HAP-1 (cell line): ENCODE data around the gene CACNB4.

Experiments used
- DNase-seq, 2 experiments: peaks; one replicate each; pipeline ENCODE4 v3.0.0-alpha.2; 2016 to 2020; ENCODE audit warnings: low spot score in 2 of 2
- H3K27me3 ChIP-seq: fragments of 250-450 bp; sonication (Bioruptor Pico); 2 replicates; pipeline ENCODE4 v1.5.1; 2020; ENCODE audit warnings: low read depth, mild to moderate bottlenecking, moderate library complexity
- H3K36me3 ChIP-seq: fragments of 250-450 bp; sonication (Bioruptor Pico); replicated peaks from 2 replicates; pipeline ENCODE4 v1.5.1; 2020; ENCODE audit warnings: mild to moderate bottlenecking
- H3K4me1 ChIP-seq: fragments of 250-450 bp; sonication (Bioruptor Pico); 2 replicates; pipeline ENCODE4 v1.5.1; 2020; ENCODE audit warnings: mild to moderate bottlenecking
- H3K4me3 ChIP-seq: fragments of 250-450 bp; sonication (Bioruptor Pico); 2 replicates; pipeline ENCODE4 v1.5.1; 2020; ENCODE audit warnings: mild to moderate bottlenecking, moderate library complexity
- H3K9me3 ChIP-seq: fragments of 250-450 bp; sonication (Bioruptor Pico); 2 replicates; pipeline ENCODE4 v1.5.1; 2020; ENCODE audit warnings: mild to moderate bottlenecking, moderate library complexity
- in situ Hi-C: fragments of 300-500 bp; cut with MboI; formaldehyde crosslinking; loops from 3 replicates; pipeline ENCODE4 v1.14.3; 2020; ENCODE audit warnings: low sequenced_read_pairs, inconsistent platforms, mixed read lengths

The CACNB4 gene

DNA sequence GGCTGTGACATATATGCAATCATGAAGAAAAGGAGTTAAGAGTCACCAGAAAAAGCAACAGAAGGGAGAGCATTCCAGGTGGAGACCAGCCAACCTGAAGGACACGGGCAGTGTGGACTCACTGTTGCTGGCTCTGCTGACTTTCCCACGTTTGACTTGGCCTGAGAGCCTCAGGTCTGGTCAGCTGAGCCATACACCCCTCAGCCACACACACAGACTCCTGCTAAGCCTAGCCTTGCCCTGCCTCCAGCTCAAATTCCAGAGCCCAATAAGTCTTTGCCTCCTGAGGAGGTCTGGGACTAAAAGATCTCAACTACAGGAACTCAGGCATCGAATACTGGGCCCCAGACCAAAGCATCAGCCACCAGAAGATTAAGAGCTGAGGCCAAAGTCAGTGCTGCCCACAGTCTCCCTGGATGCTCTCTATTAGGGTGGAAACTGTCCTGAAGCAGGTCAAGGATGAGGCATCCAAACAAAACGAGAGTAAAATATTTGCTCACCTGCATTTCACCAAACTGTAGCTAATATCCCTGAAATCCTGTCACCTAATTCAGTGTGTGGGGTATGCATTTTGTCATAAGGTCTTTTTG lies 23.3 kb downstream of the CACNB4 start:
- Histone ChIP-seq H3K4me1 (no peaks in the 10 kb centered on the region), H3K27me3 (no peaks in the 10 kb centered on the region), H3K9me3 (no peaks in the 10 kb centered on the region), H3K36me3 (no peaks in the 10 kb centered on the region), H3K4me3 (no peak overlapping the region)
- in situ Hi-C loops: no loop called here
- DNase-seq: no peak

DNA sequence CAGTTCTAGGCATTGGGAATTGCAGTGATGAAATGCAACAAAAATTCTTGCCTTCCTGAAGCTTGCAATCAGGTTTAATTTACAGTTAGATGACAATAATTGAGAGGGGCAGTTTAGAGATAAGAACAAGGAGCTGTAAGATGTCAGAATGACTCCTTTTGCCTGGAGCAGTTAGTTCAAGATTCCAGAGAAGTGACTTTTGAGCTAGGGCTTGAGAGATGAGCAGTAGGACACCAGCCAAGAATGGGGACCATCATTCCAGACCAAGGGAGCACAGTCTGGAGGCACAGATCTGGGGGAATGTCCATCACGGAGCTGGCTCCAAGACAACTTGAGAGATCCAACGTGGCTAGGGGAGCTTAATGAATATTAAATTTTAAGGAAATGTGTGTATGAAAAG lies 26.8 kb downstream of the CACNB4 start:
- H3K36me3 ChIP-seq: no peaks in the 10 kb centered on the region
- no peak overlapping the region for H3K4me3 ChIP-seq
- no peak for DNase-seq
- no peaks in the 10 kb centered on the region for H3K9me3 ChIP-seq
- H3K27me3 ChIP-seq: no peaks in the 10 kb centered on the region
- in situ Hi-C loops: no loop called here
- H3K4me1 ChIP-seq: no peaks in the 10 kb centered on the region

DNA sequence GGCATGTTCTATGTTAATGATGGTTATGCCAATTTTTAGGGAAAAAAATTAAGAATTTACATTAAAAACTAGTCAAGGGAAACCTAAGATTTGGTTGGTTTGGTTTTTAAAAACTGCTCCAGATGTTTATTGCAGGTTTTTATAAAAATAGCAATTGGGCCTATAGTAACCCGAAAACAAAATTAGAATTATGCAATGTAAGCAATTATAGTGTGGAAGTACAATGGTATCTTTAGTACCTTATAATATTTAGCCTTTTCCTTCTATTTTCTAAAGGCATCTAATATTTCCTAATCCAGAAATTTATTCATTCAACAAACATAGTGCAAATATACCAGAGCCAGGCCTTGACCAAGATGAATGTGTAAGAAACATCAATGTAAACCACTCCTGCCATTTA lies 27.3 kb downstream of the CACNB4 start:
- Histone ChIP-seq H3K4me1 (no peaks in the 10 kb centered on the region), H3K4me3 (no peak overlapping the region), H3K36me3 (no peaks in the 10 kb centered on the region), H3K27me3 (no peaks in the 10 kb centered on the region), H3K9me3 (no peaks in the 10 kb centered on the region)
- DNase-seq: no peak
- in situ Hi-C loops: no loop called here

DNA sequence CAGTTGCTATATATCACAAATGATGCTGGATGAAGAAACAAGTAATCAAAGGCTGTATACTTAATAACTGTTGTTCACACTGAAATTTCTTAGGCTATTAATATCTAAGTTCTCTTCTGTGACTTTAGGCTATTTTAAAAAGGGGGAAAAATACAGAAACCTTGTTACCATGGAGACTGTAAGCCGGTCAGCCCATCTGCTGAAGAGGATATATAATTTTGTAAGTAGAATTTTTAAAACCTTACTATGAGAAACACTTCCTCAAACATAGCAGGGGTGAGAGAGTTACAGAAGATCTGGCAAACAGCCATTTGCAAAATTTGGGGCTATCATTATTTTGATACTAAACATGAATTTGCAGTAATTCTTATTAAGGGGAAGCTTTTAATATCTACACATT lies 27.8 kb downstream of the CACNB4 start:
- H3K4me1 ChIP-seq: no peaks in the 10 kb centered on the region
- H3K27me3 ChIP-seq: no peaks in the 10 kb centered on the region
- no peaks in the 10 kb centered on the region for H3K36me3 ChIP-seq
- in situ Hi-C loops: no loop called here
- H3K9me3 ChIP-seq: no peaks in the 10 kb centered on the region
- no peak for DNase-seq
- no peak overlapping the region for H3K4me3 ChIP-seq

DNA sequence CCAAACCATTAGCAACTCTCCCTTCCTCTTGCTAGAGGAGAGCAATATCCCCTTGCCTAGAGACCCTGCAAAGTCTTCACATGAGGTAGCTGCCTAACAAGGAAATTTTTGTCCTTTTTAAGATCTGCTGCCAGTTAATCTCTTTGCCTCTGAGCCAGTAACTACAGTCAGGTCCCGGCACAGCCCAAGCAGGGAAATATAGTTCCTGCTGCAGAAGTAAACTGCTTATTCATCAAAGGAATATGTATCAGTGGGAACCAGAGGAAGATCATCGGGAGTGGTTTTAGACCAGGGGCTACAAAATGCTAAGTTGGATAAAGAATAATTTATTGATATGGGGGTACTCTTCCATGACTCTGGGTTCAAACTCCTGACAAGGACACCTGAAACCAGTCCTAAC lies 30.6 kb downstream of the CACNB4 start:
- H3K4me1 ChIP-seq: no peaks in the 10 kb centered on the region
- no peaks in the 10 kb centered on the region for H3K9me3 ChIP-seq
- H3K4me3 ChIP-seq: no peak overlapping the region
- DNase-seq: no peak
- in situ Hi-C loops: no loop called here
- no peaks in the 10 kb centered on the region for H3K27me3 ChIP-seq
- no peaks in the 10 kb centered on the region for H3K36me3 ChIP-seq

DNA sequence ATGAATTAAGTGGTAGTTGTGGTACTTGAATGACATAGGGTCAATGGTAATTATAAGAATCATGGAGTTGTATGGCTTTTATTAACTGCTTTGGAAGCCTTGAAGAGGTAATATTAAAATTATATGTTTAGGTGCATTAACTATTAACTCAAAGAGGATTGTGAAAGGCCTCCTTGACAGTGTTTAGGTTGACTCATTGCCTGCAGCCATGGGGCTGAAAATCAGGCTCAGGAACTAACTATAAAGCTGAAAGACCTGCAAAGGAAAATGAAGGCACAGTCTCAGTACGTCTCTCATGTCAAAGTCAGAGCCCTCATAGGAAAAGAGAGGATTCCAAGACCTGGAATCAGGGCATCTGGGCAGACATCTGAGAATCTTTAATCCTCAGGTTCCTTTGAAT lies 31.0 kb downstream of the CACNB4 start:
- H3K36me3 ChIP-seq: no peaks in the 10 kb centered on the region
- no peak overlapping the region for H3K4me3 ChIP-seq
- no peak for DNase-seq
- H3K4me1 ChIP-seq: no peaks in the 10 kb centered on the region
- in situ Hi-C loops: no loop called here
- no peaks in the 10 kb centered on the region for H3K9me3 ChIP-seq
- no peaks in the 10 kb centered on the region for H3K27me3 ChIP-seq

DNA sequence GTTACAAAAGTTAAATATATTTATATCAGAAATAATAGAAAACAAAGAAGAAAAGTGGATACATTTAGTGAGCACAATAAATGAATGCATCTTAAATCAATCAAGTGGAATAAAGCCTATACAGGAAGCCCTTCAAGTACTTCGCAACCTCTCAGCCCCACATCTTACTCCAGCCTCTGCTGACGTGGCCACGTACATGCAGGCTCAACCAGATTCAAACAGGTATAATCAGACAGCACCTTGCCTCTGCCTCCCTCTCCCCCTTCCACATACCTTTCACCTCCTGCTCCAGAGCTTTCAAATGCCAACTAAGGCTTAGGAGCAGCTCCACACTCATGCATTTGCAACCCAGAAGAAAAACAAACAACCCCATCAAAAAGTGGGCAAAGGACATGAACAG lies 32.9 kb downstream of the CACNB4 start:
- no peaks in the 10 kb centered on the region for H3K9me3 ChIP-seq
- no peaks in the 10 kb centered on the region for H3K4me1 ChIP-seq
- no peak overlapping the region for H3K4me3 ChIP-seq
- no peaks in the 10 kb centered on the region for H3K27me3 ChIP-seq
- DNase-seq: no peak
- in situ Hi-C loops: no loop called here
- no peaks in the 10 kb centered on the region for H3K36me3 ChIP-seq

DNA sequence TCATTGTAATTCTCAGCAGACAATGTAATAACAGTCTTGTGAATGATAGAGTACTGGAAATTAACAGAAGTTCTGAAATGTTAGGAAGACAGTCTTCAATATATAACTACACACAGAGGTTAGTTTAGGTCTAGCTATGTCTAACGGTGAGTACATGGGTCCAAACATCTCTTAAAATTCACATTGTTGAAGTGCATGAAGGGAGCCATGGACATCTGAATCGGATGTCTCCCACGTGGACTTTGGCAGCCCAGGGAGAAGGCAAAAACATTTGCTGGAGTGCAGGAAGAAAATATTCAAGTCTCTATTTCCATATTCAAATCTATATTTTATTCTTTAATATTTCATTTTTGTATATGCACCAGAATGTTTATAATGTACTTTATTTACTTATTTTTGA lies 34.8 kb downstream of the CACNB4 start:
- Histone ChIP-seq H3K4me1 (no peaks in the 10 kb centered on the region), H3K36me3 (no peaks in the 10 kb centered on the region), H3K4me3 (no peak overlapping the region), H3K27me3 (no peaks in the 10 kb centered on the region), H3K9me3 (0 out of 2 replicates have a peak, but pooled peaks cover 3% of the 10 kb centered on the region)
- no peak for DNase-seq
- in situ Hi-C loops: no loop called here

DNA sequence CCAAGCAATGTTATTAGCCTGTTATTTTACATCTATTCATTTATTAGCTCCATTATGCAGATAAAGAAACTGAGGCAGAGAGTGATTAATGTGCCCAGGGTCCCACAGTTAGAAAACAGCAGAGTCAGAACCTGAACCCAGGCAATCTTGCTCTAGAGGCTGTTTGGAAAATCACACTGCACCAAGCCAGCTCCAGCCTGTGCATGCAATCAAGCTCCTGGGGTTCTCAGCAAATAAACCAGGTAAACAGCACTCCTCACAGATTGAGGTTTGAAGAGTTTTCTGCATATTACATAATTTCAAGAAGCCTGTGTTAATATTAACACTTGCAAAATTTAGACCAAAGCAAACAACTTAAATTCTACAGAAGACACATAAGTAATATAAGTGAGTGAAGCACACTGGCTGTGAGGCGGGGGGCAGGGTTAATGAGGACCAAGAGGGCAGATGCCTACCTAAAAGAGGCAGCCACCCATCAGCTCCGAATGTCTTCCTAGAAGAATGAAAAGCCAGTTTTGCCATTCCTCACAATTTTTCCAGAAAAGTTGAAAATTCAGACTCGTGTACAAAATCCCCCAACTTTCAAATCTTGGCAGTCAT lies 35.4 kb downstream of the CACNB4 start:
- H3K4me1 ChIP-seq: no peaks in the 10 kb centered on the region
- H3K36me3 ChIP-seq: no peaks in the 10 kb centered on the region
- no peak overlapping the region for H3K4me3 ChIP-seq
- DNase-seq: no peak
- in situ Hi-C loops: no loop called here
- H3K27me3 ChIP-seq: no peaks in the 10 kb centered on the region
- peaks cover 7% of the 10 kb centered on the region; the same call in 1 of the 2 replicates for H3K9me3 ChIP-seq

DNA sequence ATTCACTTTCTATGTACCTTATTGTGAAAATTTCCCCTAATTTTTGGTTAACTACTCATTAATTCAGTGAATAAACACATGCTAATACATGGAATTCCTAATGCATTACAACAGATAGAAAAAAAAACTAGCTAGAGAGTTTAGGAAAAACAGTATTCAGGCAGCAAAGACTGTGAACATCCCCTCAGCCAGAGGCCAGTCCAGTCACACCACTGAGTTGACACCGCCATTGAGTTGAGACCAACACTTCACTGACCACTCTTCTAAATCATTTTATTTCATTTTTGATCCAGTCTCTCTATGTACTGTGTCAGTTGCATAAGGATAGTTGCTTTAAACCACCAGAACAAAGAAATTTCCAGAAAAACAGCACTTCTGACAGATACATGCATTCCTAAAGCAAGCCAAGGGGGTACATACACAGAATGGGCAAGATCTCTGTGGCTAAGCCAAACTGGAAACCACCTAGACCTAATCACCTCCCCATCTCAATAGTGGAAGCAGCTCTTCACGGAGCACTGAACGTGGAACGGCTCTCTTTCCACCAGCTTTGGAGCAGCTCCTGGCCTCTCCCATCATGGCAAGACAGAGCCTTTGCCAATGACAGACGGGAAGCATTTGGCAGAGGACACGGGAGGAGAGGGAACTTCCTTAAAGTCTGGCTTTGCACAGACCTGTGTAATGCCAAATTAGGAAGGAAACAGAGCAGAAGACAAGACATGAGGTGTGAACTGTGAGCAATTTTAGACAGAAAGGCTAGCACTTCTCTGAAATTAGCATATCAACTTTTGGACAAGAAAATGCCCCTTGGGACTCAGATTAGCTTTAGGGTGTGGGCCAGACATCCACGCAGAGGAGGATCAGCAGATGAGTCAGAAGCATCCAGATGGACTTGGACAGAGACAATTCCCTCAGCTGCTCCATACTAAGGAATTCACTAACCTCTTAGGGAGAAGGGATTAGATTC lies 36.4 kb downstream of the CACNB4 start:
- Histone ChIP-seq H3K4me1 (no peaks in the 10 kb centered on the region), H3K27me3 (no peaks in the 10 kb centered on the region), H3K9me3 (peaks cover 13% of the 10 kb centered on the region; the same call in 1 of the 2 replicates), H3K4me3 (no peak overlapping the region), H3K36me3 (no peaks in the 10 kb centered on the region)
- in situ Hi-C loops: no loop called here
- no peak for DNase-seq

DNA sequence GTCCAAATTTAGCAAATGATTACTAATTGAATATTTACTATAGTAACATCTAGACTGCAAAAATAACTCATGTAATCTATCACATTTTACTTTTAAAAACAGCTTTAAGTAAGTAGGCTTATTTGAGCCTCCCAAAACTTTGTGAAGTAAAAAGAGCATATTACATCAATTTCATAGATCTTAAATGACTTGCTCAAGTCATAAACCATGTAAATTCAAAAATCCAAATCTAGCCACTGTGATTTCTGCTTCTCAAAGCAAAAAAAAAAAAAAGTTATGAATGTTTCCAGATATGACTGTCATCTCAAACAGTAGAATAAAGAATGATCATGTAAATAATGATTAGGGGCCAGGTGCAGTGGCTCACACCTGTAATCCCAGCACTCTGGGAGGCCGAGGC lies 37.5 kb downstream of the CACNB4 start:
- in situ Hi-C loops: no loop called here

DNA sequence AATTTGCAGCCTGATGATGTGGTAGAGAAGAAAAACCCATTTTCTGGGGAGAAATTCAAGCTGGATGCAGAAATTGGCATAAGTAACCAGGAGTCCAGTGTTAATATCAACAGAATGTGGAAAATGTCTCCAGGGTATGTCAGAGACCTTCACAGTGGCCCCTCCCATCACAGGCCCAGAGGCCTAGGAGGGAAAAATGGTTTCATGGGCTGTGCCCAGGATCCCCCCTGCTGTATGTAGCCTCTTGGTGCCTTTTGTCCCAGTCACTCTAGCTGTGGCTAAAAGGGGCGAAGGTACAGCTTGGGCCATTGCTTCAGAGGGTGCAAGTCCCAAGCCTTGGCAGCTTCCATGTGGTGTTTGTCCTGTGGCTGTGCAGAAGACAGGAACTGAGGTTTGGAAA lies 40.2 kb downstream of the CACNB4 start:
- DNase-seq: no peak
- in situ Hi-C loops: no loop called here
- no peak overlapping the region for H3K4me3 ChIP-seq

More for the DNA sequence above, 37.5 kb downstream of the CACNB4 start:
- Histone ChIP-seq H3K27me3 (no peaks in the 10 kb centered on the region), H3K4me1 (no peaks in the 10 kb centered on the region), H3K36me3 (no peaks in the 10 kb centered on the region), H3K4me3 (no peak overlapping the region), H3K9me3 (peaks cover 13% of the 10 kb centered on the region; the same call in 1 of the 2 replicates)
- no peak for DNase-seq

DNA sequence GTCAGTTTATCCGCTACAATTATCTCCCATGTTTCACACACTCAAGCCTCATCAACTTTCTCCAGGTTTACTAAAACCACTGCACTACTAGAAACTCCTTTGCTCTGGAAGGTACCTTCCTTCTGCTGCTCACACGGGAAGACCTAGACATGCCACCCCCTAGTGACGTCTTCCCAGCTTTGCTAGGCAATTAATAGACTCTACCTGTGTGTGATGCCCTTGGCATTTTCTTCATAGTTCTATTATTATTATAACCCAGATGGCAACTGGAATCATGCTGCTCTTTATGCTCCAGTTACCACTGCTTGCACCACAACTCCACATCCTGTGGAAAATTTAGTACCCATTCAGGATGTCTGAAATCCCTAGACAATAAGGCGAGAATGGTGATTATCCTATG lies 42.4 kb downstream of the CACNB4 start:
- Histone ChIP-seq H3K36me3 (no peaks in the 10 kb centered on the region), H3K27me3 (no peaks in the 10 kb centered on the region), H3K4me1 (no peaks in the 10 kb centered on the region), H3K4me3 (no peak overlapping the region), H3K9me3 (peaks cover 13% of the 10 kb centered on the region; the same call in 1 of the 2 replicates)
- DNase-seq: no peak
- in situ Hi-C loops: no loop called here

More for the DNA sequence above, 40.2 kb downstream of the CACNB4 start:
- Histone ChIP-seq H3K4me1 (no peaks in the 10 kb centered on the region), H3K36me3 (no peaks in the 10 kb centered on the region), H3K27me3 (no peaks in the 10 kb centered on the region), H3K9me3 (peaks cover 13% of the 10 kb centered on the region; the same call in 1 of the 2 replicates)
